MCF 10A (cell line): Measurements from ENCODE around the gene PFDN5. TPM values are rescaled to one million over a fixed set of nuclear protein-coding genes. Genes with fewer than 3 reads are reported as not detected.

Experiments used
- BruUV-seq: library from RNA; stranded (reverse); fragments of 400-500 nt; replicated peaks from 2 replicates; lab custom pipeline; 2021; lab: Mats Ljungman, UMichigan
- CTCF ChIA-PET: fragments of 300-600 bp; sonication (Branson Sonifier 250); formaldehyde crosslinking; extraction: SDS; loops from one replicate; lab custom pipeline; 2021; ENCODE audit warnings: antibody characterized with exemption, inconsistent platforms; lab: Yijun Ruan, JAX
- POLR2A ChIA-PET: fragments of 300-600, 350-650 bp; sonication (Branson Sonifier 250); formaldehyde crosslinking; extraction: SDS; loops from one replicate; lab custom pipeline; 2020; ENCODE audit warnings: antibody characterized with exemption, inconsistent platforms; lab: Yijun Ruan, JAX
- DNase-seq: peaks from one replicate; pipeline ENCODE4 v3.0.0-alpha.2; 2018; ENCODE audit not compliant: unreplicated experiment
- H3K27ac Mint-ChIP-seq: one replicate; pipeline ENCODE4 v1.8.0; 2022; ENCODE audit warnings: mild to moderate bottlenecking, low read depth, mixed read lengths; ENCODE audit not compliant: unreplicated experiment
- H3K27me3 Mint-ChIP-seq: one replicate; pipeline ENCODE4 v1.8.0; 2022; ENCODE audit warnings: mixed read lengths; ENCODE audit not compliant: insufficient read depth, unreplicated experiment
- H3K36me3 Mint-ChIP-seq: one replicate; pipeline ENCODE4 v1.8.0; 2022; ENCODE audit warnings: mild to moderate bottlenecking, moderate library complexity, mixed read lengths; ENCODE audit not compliant: insufficient read depth, unreplicated experiment
- H3K4me1 Mint-ChIP-seq: one replicate; pipeline ENCODE4 v1.8.0; 2022; ENCODE audit warnings: mixed read lengths; ENCODE audit not compliant: insufficient read depth, unreplicated experiment
- H3K4me3 Mint-ChIP-seq: one replicate; pipeline ENCODE4 v1.8.0; 2022; ENCODE audit warnings: mild to moderate bottlenecking, moderate library complexity, mixed read lengths; ENCODE audit not compliant: unreplicated experiment
- H3K9me3 Mint-ChIP-seq: one replicate; pipeline ENCODE4 v1.8.0; 2022; ENCODE audit warnings: mixed read lengths; ENCODE audit not compliant: unreplicated experiment
- CTCF ChIP-seq: fragments of 200-600 bp; IDR thresholded peaks from one replicate; pipeline ENCODE4 v1.8.0; 2022; ENCODE audit warnings: antibody characterized with exemption, mild to moderate bottlenecking; ENCODE audit not compliant: unreplicated experiment
- intact Hi-C: fragments of 100-400 bp; cut with micrococcal nuclease; formaldehyde crosslinking; loops from 2 replicates; pipeline ENCODE4 v1.14.1; 2022
- total RNA-seq: library from RNA; stranded (reverse); gene quantifications from 2 replicates; pipeline ENCODE4 v1.2.3, GENCODE V29; 2022

The PFDN5 gene
- total RNA-seq, 1 experiment from 2014 or later: 205 TPM

- POLR2A ChIA-PET: interaction anchor here (0.6 to 5.8 kb wide), 17 partner anchors 8 to 251 kb away, joined by 3 to 79 read pairs (median 4); partner anchors contain the start of genes AAAS, CSAD, ESPL1 and PRR13
Observed at GRCh38 chr12:53299454-53300180, 4.3 kb downstream of the PFDN5 start, which contains the start of gene MYG1. Gene MYG1 (plus strand): TSS chr12:53299695. CDS start chr12:53299738, 43 bp downstream.

GRCh38 chr12:53300187-53300586, 4.8 kb downstream of the PFDN5 start:
- ChIA-PET POLR2A (interaction anchor here (0.7 to 5.8 kb wide), 8 partner anchors 20 to 251 kb away, joined by 3 to 79 read pairs (median 3); partner anchors contain the start of genes AAAS, PRR13 and TARBP2), CTCF (interaction anchor here (0.9 to 5.3 kb wide), 2 partner anchors 21 to 89 kb away, joined by 3 to 32 read pairs; partner anchors contain the start of gene AAAS)
- H3K27ac Mint-ChIP-seq: peak overlapping the region; percentile 92
- H3K4me3 Mint-ChIP-seq: peak overlapping the region; percentile 82
- no peaks in the 10 kb centered on the region for H3K27me3 Mint-ChIP-seq
- no peaks in the 10 kb centered on the region for H3K9me3 Mint-ChIP-seq
- no TSS peak for BruUV-seq
- intact Hi-C loops: no loop called here
- peaks cover 73% of the 10 kb centered on the region for H3K36me3 Mint-ChIP-seq
- TF ChIP-seq CTCF: no peak
- H3K4me1 Mint-ChIP-seq: peaks cover 36% of the 10 kb centered on the region
- DNase-seq: no peak

More at GRCh38 chr12:53299454-53300180, 4.3 kb downstream of the PFDN5 start, which contains the start of gene MYG1:
- Mint-ChIP-seq H3K9me3 (no peaks in the 10 kb centered on the region), H3K36me3 (peaks cover 71% of the 10 kb centered on the region), H3K27me3 (no peaks in the 10 kb centered on the region), H3K27ac (peak within 1 kb of the TSS; percentile 92), H3K4me3 (peak within 1 kb of the TSS; percentile 82), H3K4me1 (peaks cover 41% of the 10 kb centered on the region)
- intact Hi-C loops: loop anchor here (2.0 kb wide), 1 partner anchor 21 kb away; the partner anchor contains the start of gene AAAS
- CTCF ChIA-PET: interaction anchor here (0.6 to 5.3 kb wide), 7 partner anchors 11 to 142 kb away, joined by 3 to 32 read pairs (median 3); partner anchors contain the start of genes AAAS and ESPL1
- no peak for TF ChIP-seq CTCF
- no TSS peak for BruUV-seq
- DNase-seq: peak; percentile 80

DNA sequence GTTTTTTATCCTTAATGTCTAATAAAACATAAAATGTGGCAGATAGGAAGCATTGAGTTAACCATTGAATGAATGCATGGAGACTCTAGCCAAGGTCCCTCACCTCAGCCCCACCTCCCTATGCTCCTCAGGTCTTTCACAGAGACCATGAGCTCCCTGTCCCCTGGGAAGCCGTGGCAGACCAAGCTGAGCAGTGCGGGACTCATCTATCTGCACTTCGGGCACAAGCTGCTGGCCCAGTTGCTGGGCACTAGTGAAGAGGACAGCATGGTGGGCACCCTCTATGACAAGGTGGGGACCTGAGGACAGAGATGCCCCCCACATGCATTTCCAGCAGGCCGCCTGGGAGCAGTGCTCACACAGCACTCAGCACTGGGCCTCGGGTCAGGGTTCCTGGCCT, 7.6 kb downstream of the PFDN5 start:
- intact Hi-C loops: no loop called here
- POLR2A ChIA-PET: interaction anchor here (1.2 to 5.8 kb wide), 3 partner anchors 18 to 127 kb away, joined by 3 to 79 read pairs (median 3); partner anchors contain the start of gene AAAS
- Mint-ChIP-seq H3K27ac (peak overlapping the region; percentile 72), H3K9me3 (no peaks in the 10 kb centered on the region), H3K4me3 (no peak overlapping the region), H3K4me1 (peaks cover 29% of the 10 kb centered on the region), H3K36me3 (peaks cover 62% of the 10 kb centered on the region), H3K27me3 (no peaks in the 10 kb centered on the region)
- DNase-seq: no peak
- CTCF ChIA-PET: interaction anchor here (1.0 to 5.3 kb wide), 2 partner anchors 18 to 91 kb away, joined by 4 to 32 read pairs; partner anchors contain the start of gene AAAS
- BruUV-seq: no TSS peak
- no peak for TF ChIP-seq CTCF

DNA sequence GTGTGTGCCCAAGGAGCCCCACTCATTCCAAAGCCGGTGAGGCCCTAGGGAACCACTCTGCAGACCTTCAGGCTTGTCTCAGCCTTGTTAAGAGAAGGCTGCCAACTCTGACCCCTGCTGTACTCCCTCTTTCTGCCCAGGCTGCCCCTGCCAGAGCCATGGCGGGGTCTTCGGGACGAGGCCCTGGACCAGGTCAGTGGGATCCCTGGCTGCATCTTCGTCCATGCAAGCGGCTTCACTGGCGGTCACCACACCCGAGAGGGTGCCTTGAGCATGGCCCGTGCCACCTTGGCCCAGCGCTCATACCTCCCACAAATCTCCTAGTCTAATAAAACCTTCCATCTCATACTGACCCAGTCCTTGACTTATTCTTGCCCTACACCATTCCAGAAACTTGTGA, 11.5 kb downstream of the PFDN5 start:
- no TSS peak for BruUV-seq

More for the DNA sequence above, 11.5 kb downstream of the PFDN5 start:
- Mint-ChIP-seq H3K27ac (no peak overlapping the region), H3K4me3 (no peak overlapping the region), H3K4me1 (peaks cover 8% of the 10 kb centered on the region), H3K9me3 (no peaks in the 10 kb centered on the region), H3K36me3 (peaks cover 47% of the 10 kb centered on the region), H3K27me3 (no peaks in the 10 kb centered on the region)
- no peak for TF ChIP-seq CTCF
- ChIA-PET CTCF (no interaction called here), POLR2A (no interaction called here)
- no peak for DNase-seq
- intact Hi-C loops: no loop called here
